Activated CD4-positive, alpha-beta T cell treated with anti-CD3 and anti-CD28 coated beads, Interleukin-2, amount 10 ng/mL, durations not matched to agents 24 days and 14 days (primary cell): Measurements from ENCODE around the gene ROCK2. TPM values are rescaled to one million over a fixed set of nuclear protein-coding genes. Genes with fewer than 3 reads are reported as not detected.

Experiments used
- DNase-seq: peaks from one replicate; pipeline ENCODE4 v3.0.0; 2022
- H3K27ac Mint-ChIP-seq: one replicate; pipeline ENCODE4 v1.8.0; 2022; ENCODE audit warnings: mild to moderate bottlenecking, mixed read lengths
- H3K27me3 Mint-ChIP-seq: one replicate; pipeline ENCODE4 v1.8.0; 2022; ENCODE audit warnings: mixed read lengths
- H3K36me3 Mint-ChIP-seq: one replicate; pipeline ENCODE4 v1.8.0; 2022; ENCODE audit warnings: low read depth, mild to moderate bottlenecking, mixed read lengths
- H3K4me1 Mint-ChIP-seq: one replicate; pipeline ENCODE4 v1.8.0; 2021; ENCODE audit warnings: mixed read lengths
- H3K4me3 Mint-ChIP-seq: one replicate; pipeline ENCODE4 v1.8.0; 2022; ENCODE audit warnings: mild to moderate bottlenecking, moderate library complexity, mixed read lengths
- H3K9me3 Mint-ChIP-seq: one replicate; pipeline ENCODE4 v1.8.0; 2021; ENCODE audit warnings: mixed read lengths
- intact Hi-C: fragments of 100-400 bp; cut with micrococcal nuclease; formaldehyde crosslinking; loops from one replicate; pipeline ENCODE4 v1.15.1; 2023
- total RNA-seq: library from RNA; stranded (reverse); gene quantifications from 2 replicates; pipeline ENCODE4 v1.2.3, GENCODE V29; 2022

The ROCK2 gene
- 18.4 and 24.4 TPM in 2 replicates for total RNA-seq

- Mint-ChIP-seq H3K27me3 (peaks cover 13% of the 10 kb centered on the region), H3K36me3 (peaks cover 2% of the 10 kb centered on the region), H3K27ac (peak within 1 kb of the TSS; percentile 93), H3K9me3 (no peaks in the 10 kb centered on the region), H3K4me1 (peaks cover 16% of the 10 kb centered on the region), H3K4me3 (peak within 1 kb of the TSS; percentile 99)
- intact Hi-C loops, result loop anchor here (1.0 to 10.0 kb wide), 6 partner anchors 110 to 530 kb away; partner anchors contain the start of genes E2F6, PDIA6 and SLC66A3
- peak; percentile 92 for DNase-seq
Observed at GRCh38 chr2:11344342-11344955, at the start of gene ROCK2. Gene ROCK2 (minus strand): TSS chr2:11344636. CDS start chr2:11344136, 500 bp downstream.

- intact Hi-C loops, result no loop called here
- no peak overlapping the region for H3K27ac Mint-ChIP-seq
- DNase-seq, result no peak
- no peaks in the 10 kb centered on the region for H3K9me3 Mint-ChIP-seq
- no peaks in the 10 kb centered on the region for H3K27me3 Mint-ChIP-seq
- H3K4me3 Mint-ChIP-seq, result no peak overlapping the region
- no peaks in the 10 kb centered on the region for H3K4me1 Mint-ChIP-seq
- H3K36me3 Mint-ChIP-seq, result no peaks in the 10 kb centered on the region
Observed at GRCh38 chr2:11393711-11394236, 49.3 kb upstream of the ROCK2 start.

- intact Hi-C loops, result no loop called here
- DNase-seq, result no peak
- Mint-ChIP-seq H3K9me3 (no peaks in the 10 kb centered on the region), H3K4me1 (no peaks in the 10 kb centered on the region), H3K27me3 (no peaks in the 10 kb centered on the region), H3K36me3 (no peaks in the 10 kb centered on the region), H3K4me3 (no peak overlapping the region), H3K27ac (no peak overlapping the region)
Observed at GRCh38 chr2:11391942-11392266, 47.5 kb upstream of the ROCK2 start.

- DNase-seq, result no peak
- intact Hi-C loops, result no loop called here
- no peaks in the 10 kb centered on the region for H3K4me1 Mint-ChIP-seq
Observed at GRCh38 chr2:11390399-11390658, 45.9 kb upstream of the ROCK2 start.

GRCh38 chr2:11389551-11390398 is 45.3 kb upstream of the ROCK2 start:
- Mint-ChIP-seq H3K27ac (no peak overlapping the region), H3K27me3 (no peaks in the 10 kb centered on the region)
- intact Hi-C loops, result no loop called here

More at GRCh38 chr2:11390399-11390658, 45.9 kb upstream of the ROCK2 start:
- H3K27me3 Mint-ChIP-seq, result no peaks in the 10 kb centered on the region
- H3K27ac Mint-ChIP-seq, result no peak overlapping the region
- H3K36me3 Mint-ChIP-seq, result no peaks in the 10 kb centered on the region
- H3K4me3 Mint-ChIP-seq, result no peak overlapping the region
- H3K9me3 Mint-ChIP-seq, result no peaks in the 10 kb centered on the region

GRCh38 chr2:11389052-11389420 is 44.6 kb upstream of the ROCK2 start:
- no peaks in the 10 kb centered on the region for H3K27me3 Mint-ChIP-seq

More at GRCh38 chr2:11389551-11390398, 45.3 kb upstream of the ROCK2 start:
- H3K4me3 Mint-ChIP-seq, result no peak overlapping the region
- no peak for DNase-seq
- no peaks in the 10 kb centered on the region for H3K4me1 Mint-ChIP-seq
- no peaks in the 10 kb centered on the region for H3K9me3 Mint-ChIP-seq
- no peaks in the 10 kb centered on the region for H3K36me3 Mint-ChIP-seq

GRCh38 chr2:11388262-11389051 is 44.0 kb upstream of the ROCK2 start:
- H3K4me1 Mint-ChIP-seq, result no peaks in the 10 kb centered on the region
- H3K36me3 Mint-ChIP-seq, result no peaks in the 10 kb centered on the region
- no peaks in the 10 kb centered on the region for H3K9me3 Mint-ChIP-seq
- intact Hi-C loops, result no loop called here
- no peak for DNase-seq
- H3K27me3 Mint-ChIP-seq, result no peaks in the 10 kb centered on the region
- no peak overlapping the region for H3K4me3 Mint-ChIP-seq
- H3K27ac Mint-ChIP-seq, result no peak overlapping the region

More at GRCh38 chr2:11389052-11389420, 44.6 kb upstream of the ROCK2 start:
- DNase-seq, result no peak
- no peaks in the 10 kb centered on the region for H3K36me3 Mint-ChIP-seq
- no peak overlapping the region for H3K27ac Mint-ChIP-seq
- intact Hi-C loops, result no loop called here
- no peak overlapping the region for H3K4me3 Mint-ChIP-seq
- H3K9me3 Mint-ChIP-seq, result no peaks in the 10 kb centered on the region
- H3K4me1 Mint-ChIP-seq, result no peaks in the 10 kb centered on the region

GRCh38 chr2:11387843-11388242 is 43.4 kb upstream of the ROCK2 start:
- H3K27ac Mint-ChIP-seq, result no peak overlapping the region
- no peak for DNase-seq
- H3K36me3 Mint-ChIP-seq, result no peaks in the 10 kb centered on the region
- H3K27me3 Mint-ChIP-seq, result no peaks in the 10 kb centered on the region
- no peaks in the 10 kb centered on the region for H3K9me3 Mint-ChIP-seq
- no peak overlapping the region for H3K4me3 Mint-ChIP-seq
- intact Hi-C loops, result no loop called here
- no peaks in the 10 kb centered on the region for H3K4me1 Mint-ChIP-seq

- intact Hi-C loops, result no loop called here
- Mint-ChIP-seq H3K27ac (no peak overlapping the region), H3K4me3 (no peak overlapping the region), H3K4me1 (no peaks in the 10 kb centered on the region), H3K27me3 (no peaks in the 10 kb centered on the region), H3K9me3 (no peaks in the 10 kb centered on the region), H3K36me3 (no peaks in the 10 kb centered on the region)
- no peak for DNase-seq
Observed at GRCh38 chr2:11387100-11387390, 42.6 kb upstream of the ROCK2 start.

GRCh38 chr2:11385847-11386246 is 41.4 kb upstream of the ROCK2 start:
- Mint-ChIP-seq H3K27ac (no peak overlapping the region), H3K9me3 (no peaks in the 10 kb centered on the region), H3K4me3 (no peak overlapping the region), H3K36me3 (no peaks in the 10 kb centered on the region), H3K4me1 (no peaks in the 10 kb centered on the region), H3K27me3 (no peaks in the 10 kb centered on the region)
- intact Hi-C loops, result no loop called here
- no peak for DNase-seq

GRCh38 chr2:11385216-11385615 is 40.8 kb upstream of the ROCK2 start:
- H3K27ac Mint-ChIP-seq, result no peak overlapping the region
- no peak overlapping the region for H3K4me3 Mint-ChIP-seq
- H3K4me1 Mint-ChIP-seq, result no peaks in the 10 kb centered on the region
- intact Hi-C loops, result no loop called here
- H3K9me3 Mint-ChIP-seq, result no peaks in the 10 kb centered on the region
- no peaks in the 10 kb centered on the region for H3K36me3 Mint-ChIP-seq
- no peaks in the 10 kb centered on the region for H3K27me3 Mint-ChIP-seq
- no peak for DNase-seq

GRCh38 chr2:11379558-11379957 is 35.1 kb upstream of the ROCK2 start:
- no peak for DNase-seq
- intact Hi-C loops, result no loop called here
- no peaks in the 10 kb centered on the region for H3K4me1 Mint-ChIP-seq
- no peak overlapping the region for H3K27ac Mint-ChIP-seq
- no peaks in the 10 kb centered on the region for H3K27me3 Mint-ChIP-seq
- no peaks in the 10 kb centered on the region for H3K9me3 Mint-ChIP-seq
- H3K36me3 Mint-ChIP-seq, result no peaks in the 10 kb centered on the region
- H3K4me3 Mint-ChIP-seq, result no peak overlapping the region

GRCh38 chr2:11377928-11378545 is 33.6 kb upstream of the ROCK2 start:
- no peaks in the 10 kb centered on the region for H3K4me1 Mint-ChIP-seq

GRCh38 chr2:11376071-11376470 is 31.6 kb upstream of the ROCK2 start:
- intact Hi-C loops, result no loop called here
- Mint-ChIP-seq H3K9me3 (no peaks in the 10 kb centered on the region), H3K4me3 (no peak overlapping the region), H3K4me1 (no peaks in the 10 kb centered on the region), H3K36me3 (no peaks in the 10 kb centered on the region), H3K27me3 (no peaks in the 10 kb centered on the region), H3K27ac (no peak overlapping the region)
- DNase-seq, result no peak

More at GRCh38 chr2:11377928-11378545, 33.6 kb upstream of the ROCK2 start:
- Mint-ChIP-seq H3K9me3 (no peaks in the 10 kb centered on the region), H3K36me3 (no peaks in the 10 kb centered on the region), H3K27me3 (no peaks in the 10 kb centered on the region), H3K27ac (no peak overlapping the region), H3K4me3 (no peak overlapping the region)
- intact Hi-C loops, result no loop called here
- DNase-seq, result no peak
